NCI-H2107 (cell line): ENCODE results near the gene NPVF.

Source experiments
- DNase-seq: peaks from one replicate; lab custom pipeline; 2025; lab: John Stamatoyannopoulos, UW

The NPVF gene

DNA sequence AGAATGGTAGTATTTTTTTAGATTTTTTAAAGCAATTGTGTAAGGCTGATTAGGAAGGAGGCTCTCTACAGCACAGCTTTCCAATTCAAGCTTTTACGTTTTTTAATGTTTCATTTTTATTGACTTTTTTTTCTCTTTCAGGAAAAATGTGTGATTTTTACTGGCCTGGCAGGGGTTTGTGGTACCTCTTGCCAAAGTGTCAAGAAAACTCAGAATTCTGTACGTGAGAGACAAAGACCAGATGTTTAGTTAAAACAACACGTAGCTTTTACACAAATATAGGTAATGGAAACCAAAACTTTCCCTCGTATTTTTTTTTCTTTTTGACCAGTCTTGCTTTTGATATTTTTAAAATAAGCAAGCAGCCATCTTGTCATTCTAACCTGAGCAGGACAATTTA lies 6.0 kb upstream of the NPVF start:
- no peak for DNase-seq

DNA sequence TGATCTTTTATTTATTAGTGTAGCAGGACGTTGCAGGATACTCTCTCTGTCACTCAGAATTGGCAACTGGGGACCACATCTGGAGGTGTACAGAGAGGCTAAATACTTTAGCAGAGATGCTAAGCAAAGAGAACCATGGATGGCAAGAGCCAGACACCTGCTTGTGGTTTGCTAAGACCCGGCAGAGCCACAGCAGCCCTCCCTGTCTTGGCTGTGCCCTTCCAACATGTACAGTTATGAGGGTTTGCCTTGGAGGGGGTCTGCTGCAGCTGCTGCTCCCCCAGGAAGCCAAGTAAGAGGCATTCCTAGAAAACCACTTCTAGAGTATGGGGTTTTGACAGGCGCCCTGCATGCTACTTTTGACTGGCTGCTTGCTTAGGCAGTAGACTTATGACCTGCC lies 5.1 kb downstream of the NPVF start:
- no peak for DNase-seq

DNA sequence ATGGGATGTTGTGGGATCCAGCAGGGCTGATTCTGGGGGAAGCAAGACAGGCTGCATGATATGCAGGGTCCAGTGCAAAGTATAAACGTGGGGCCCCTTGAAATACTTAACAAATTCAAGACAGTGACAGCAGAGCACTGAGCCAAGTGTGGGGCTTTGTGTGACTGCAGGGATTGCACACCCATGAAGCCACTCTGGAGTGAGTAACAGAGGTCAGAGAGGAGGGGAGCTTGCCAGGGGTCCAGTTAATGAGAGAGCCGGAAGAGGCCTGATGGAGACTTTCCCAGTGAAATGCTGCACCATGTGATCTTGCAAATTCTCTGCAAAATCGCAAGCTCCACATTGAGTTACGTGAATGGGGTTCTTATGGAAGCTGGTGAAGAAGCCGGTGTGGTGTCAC lies 5.6 kb downstream of the NPVF start:
- no peak for DNase-seq

DNA sequence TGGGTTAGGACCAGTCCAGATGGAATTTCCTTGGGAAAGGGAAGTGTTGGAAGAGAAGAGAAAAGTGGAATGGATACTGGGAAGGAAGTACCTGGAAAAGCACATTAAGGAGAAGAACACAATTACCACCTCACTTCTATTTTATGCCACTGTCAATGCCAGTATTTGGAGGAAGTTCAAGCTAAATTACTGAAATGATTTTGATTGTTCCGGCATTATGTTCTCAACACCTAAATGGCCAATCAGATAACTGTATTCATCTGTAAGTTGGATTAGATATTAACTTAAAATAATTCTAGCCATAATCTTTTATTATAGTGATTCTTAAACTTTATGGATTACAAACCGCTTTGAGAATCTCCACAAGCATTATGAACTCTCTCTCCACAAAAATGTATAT lies 7.3 kb downstream of the NPVF start:
- no peak for DNase-seq

DNA sequence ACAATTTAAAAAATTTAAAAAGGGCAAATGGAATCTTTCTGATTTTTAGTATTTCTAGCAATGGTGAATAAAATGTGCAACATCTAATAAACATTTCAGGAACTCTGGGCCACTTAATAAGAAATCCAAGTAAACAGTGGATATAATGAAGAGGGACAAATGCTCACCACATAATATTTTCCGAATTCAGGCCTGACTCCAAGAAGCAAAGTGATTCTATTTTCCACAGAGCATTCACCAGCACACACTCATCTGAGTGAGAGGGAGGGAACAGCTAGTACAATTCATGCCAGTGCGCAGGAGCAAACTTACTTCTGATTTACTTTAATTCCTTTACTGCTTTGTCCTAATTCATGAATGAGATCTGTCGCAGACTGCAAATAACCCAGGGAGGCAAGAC lies 10.1 kb downstream of the NPVF start:
- DNase-seq, result no peak

DNA sequence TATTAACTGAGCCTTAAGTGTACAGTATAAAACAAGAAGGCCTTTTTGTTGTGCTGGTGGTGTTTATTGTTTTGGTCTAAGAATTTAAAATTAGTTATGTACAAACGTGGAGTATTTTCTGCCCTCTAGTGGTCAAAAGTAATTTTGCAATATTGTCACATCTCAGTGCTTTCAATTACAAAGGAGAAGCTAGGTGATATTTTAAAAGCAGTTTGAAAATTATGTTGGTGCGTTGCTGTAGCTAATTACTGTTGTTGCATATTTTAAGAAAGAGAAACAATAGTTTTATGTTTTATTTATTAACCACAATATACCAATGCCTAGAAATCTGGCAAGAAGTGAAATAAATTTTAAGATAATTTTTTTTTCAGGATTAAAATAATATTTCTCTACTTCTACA lies 11.4 kb downstream of the NPVF start:
- peak; percentile 52 for DNase-seq

DNA sequence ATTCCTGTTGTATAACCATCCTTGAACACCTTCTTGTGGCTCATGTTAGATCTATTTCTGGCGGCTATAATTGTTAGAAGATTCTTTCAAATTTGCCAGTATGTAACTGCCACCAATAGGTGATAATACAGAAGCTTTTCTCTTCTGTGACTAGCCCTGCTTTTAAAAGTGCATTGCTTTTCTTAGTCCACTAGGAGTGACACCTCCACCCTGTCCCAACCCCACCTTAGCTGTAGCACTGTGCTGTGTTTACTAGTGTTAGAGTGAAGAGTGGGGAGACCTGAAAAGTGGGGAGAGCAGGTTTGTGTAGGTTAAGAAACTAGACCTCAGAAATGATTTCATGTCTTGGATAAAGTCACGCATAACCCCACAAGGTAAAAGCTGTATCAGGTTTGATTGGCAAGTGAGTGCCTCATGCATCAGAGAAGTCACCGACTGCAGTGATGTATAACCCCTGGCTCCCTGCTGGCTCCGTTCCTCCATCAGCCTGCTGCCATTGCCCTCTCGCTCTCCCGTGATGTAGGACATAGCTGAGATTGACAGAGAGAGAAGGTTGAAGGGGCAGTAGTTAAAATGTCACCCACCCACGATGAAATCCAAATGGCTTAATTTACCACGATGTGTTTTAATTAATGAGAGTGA lies 12.5 kb downstream of the NPVF start:
- DNase-seq, result no peak

DNA sequence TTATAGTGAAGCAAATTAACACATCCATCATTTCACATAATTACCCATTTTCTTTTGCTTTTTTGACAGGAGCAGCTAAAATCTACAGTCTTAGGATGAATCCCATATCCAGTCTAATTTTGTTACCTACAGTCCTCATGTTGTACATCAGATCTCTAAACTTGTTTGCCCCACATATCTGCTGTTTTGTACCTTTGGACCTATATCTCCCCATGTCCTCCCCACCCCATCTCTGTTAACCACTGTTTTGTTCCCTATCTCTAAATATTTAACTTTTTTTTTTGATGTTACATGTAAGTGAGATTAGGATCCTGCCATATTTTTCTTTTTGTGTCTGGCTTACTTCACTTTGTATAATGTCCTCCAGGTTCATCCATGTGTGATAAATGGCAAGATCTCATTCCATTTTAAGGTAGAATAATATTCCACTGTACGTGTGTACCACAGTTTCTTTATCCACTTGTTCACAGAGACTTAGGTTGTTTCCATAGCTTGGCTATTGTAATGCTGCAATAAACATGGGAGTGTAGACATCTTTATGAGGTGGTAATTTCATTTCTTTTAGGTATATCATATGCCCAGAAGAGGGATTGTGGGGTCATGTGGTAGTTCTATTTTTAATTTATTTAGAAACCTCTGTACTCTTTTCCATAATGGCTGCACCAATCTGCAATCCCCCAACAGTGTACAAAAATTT lies 19.6 kb downstream of the NPVF start:
- DNase-seq, result no peak

DNA sequence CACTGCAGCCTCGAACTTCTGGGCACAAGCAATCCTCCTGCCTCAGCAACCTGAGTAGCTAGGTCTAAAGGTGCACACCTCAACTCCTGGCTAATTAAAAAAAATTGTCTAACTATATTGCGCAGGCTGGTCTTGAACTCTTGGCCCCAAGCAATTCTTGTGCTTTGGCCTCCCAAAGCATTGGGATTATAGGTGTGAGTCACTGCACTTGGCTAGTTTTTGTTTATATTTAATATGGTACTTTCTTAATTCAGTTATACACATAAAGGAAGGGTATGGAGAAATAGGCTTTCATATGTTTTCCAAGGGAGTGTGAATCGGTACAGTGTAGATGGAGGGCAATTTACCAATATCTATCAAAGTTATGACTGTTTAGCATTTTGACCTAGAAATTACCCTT lies 20.4 kb downstream of the NPVF start:
- no peak for DNase-seq

- no peak for DNase-seq
These were observed 21.5 kb downstream of the NPVF start for GRCh38 chr7:25206765-25207164.

GRCh38 chr7:25196132-25196896 lies 32.0 kb downstream of the NPVF start:
- no peak for DNase-seq

GRCh38 chr7:25194036-25194435 lies 34.2 kb downstream of the NPVF start:
- DNase-seq, result no peak

GRCh38 chr7:25192043-25192442 lies 36.2 kb downstream of the NPVF start:
- DNase-seq, result no peak

GRCh38 chr7:25189197-25189596 lies 39.1 kb downstream of the NPVF start:
- DNase-seq, result no peak

GRCh38 chr7:25187932-25188331 lies 40.4 kb downstream of the NPVF start:
- DNase-seq, result no peak

- no peak for DNase-seq
These were observed 41.9 kb downstream of the NPVF start for GRCh38 chr7:25186436-25186835.

- no peak for DNase-seq
These were observed 46.8 kb downstream of the NPVF start for GRCh38 chr7:25181532-25181931.

DNA sequence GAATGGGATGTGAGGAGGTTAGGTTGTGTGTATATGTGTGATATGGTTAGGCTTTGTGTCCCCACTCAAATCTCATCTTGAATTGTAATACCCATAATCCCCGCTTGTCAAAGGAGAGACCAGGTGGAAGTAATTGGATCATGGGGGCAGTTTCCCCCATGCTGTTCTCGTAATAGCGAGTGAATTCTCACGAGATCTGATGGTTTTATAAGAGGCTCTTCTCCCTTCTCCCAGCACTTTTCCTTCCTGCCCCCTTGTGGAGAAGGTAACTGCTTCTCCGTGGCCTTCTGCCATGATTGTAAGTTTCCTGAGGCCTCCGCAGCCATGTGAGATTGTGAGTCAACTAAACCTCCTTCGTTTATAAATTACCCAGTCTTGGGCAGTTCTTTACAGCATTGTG lies 47.3 kb downstream of the NPVF start:
- DNase-seq, result no peak

DNA sequence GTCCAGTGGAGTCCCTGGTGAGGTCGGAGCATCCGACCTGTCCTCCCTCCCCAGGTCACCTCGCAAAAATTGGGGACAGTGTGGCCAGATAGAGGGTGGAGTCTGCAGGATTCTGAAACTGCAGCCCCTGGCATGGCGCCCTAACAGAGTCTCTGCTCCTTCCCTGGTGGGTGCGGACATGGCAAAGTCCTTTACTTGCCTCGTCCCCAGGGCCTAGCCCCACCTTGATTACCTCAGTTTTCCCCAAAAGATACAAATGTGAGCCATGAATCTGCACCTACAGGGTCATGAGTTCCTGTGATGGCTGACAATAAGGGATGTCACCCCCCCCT lies 47.7 kb downstream of the NPVF start:
- no peak for DNase-seq

- DNase-seq, result peak; percentile 63
These were observed 48.3 kb downstream of the NPVF start for GRCh38 chr7:25179771-25180591.

- no peak for DNase-seq
These were observed 49.0 kb downstream of the NPVF start for GRCh38 chr7:25179325-25179724.
